ENCODE measurements around the gene AFF3. TPM values are rescaled to one million over a fixed set of nuclear protein-coding genes. Genes with fewer than 3 reads are reported as not detected.

The AFF3 gene
- total RNA-seq, 1 donor from 2014 or later: 12.2 TPM

GRCh38 chr2:99836690-99837605, 305.4 kb downstream of the AFF3 start:
- H3K36me3 Mint-ChIP-seq (ENCODE audit: low read depth, unreplicated experiment): no peaks in the 10 kb centered on the region
- no peak for DNase-seq (ENCODE audit: low spot score)
- no peaks in the 10 kb centered on the region for H3K27me3 Mint-ChIP-seq (ENCODE audit: unreplicated experiment)
- H3K4me3 Mint-ChIP-seq (ENCODE audit: unreplicated experiment): no peak overlapping the region
- no peak for TF ChIP-seq CTCF (IDR thresholded peaks at IDR 0.05; ENCODE audit: unreplicated experiment)
- no peaks in the 10 kb centered on the region for H3K4me1 Mint-ChIP-seq (ENCODE audit: unreplicated experiment)
- no peak overlapping the region for H3K27ac Mint-ChIP-seq (ENCODE audit: unreplicated experiment)
- no peaks in the 10 kb centered on the region for H3K9me3 Mint-ChIP-seq (ENCODE audit: unreplicated experiment)

GRCh38 chr2:99834426-99834825, 308.0 kb downstream of the AFF3 start:
- Mint-ChIP-seq H3K4me1 (ENCODE audit: unreplicated experiment) (no peaks in the 10 kb centered on the region), H3K27ac (ENCODE audit: unreplicated experiment) (no peak overlapping the region), H3K4me3 (ENCODE audit: unreplicated experiment) (no peak overlapping the region), H3K27me3 (ENCODE audit: unreplicated experiment) (no peaks in the 10 kb centered on the region), H3K9me3 (ENCODE audit: unreplicated experiment) (no peaks in the 10 kb centered on the region), H3K36me3 (ENCODE audit: low read depth, unreplicated experiment) (no peaks in the 10 kb centered on the region)
- TF ChIP-seq CTCF (IDR thresholded peaks at IDR 0.05; ENCODE audit: unreplicated experiment): no peak
- DNase-seq (ENCODE audit: low spot score): no peak

DNA sequence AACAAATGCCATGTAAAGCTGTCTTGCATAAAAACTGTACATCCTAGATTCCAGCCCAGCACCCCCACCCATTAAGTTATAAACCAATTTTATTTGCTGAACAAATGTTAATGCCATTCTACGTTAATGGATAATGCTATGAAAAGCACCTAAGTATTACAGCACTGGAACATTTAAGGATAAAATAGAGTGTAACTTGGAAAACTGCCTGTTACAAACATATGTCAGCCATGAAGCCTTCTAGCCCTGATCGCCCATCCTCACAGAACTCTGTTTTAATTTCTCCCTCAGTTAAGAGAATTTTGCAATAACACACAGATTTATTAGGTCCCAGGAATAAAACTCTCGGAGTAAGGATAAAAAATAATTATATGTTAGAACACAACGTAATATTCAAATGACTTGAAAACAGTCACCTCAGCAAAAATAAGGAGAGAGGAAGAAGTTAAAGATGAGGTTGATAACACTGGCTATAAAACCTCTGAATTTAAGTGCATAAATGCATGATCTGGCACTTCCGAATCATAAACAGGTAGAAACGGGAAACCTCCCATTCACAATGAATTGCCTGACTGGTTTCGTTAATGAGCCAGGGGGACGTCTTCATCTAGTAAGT, 308.7 kb downstream of the AFF3 start:
- H3K4me3 Mint-ChIP-seq (ENCODE audit: unreplicated experiment): no peak overlapping the region
- H3K4me1 Mint-ChIP-seq (ENCODE audit: unreplicated experiment): no peaks in the 10 kb centered on the region
- DNase-seq (ENCODE audit: low spot score): no peak
- H3K36me3 Mint-ChIP-seq (ENCODE audit: low read depth, unreplicated experiment): no peaks in the 10 kb centered on the region
- no peaks in the 10 kb centered on the region for H3K27me3 Mint-ChIP-seq (ENCODE audit: unreplicated experiment)
- no peak overlapping the region for H3K27ac Mint-ChIP-seq (ENCODE audit: unreplicated experiment)
- H3K9me3 Mint-ChIP-seq (ENCODE audit: unreplicated experiment): no peaks in the 10 kb centered on the region
- TF ChIP-seq CTCF (IDR thresholded peaks at IDR 0.05; ENCODE audit: unreplicated experiment): no peak

DNA sequence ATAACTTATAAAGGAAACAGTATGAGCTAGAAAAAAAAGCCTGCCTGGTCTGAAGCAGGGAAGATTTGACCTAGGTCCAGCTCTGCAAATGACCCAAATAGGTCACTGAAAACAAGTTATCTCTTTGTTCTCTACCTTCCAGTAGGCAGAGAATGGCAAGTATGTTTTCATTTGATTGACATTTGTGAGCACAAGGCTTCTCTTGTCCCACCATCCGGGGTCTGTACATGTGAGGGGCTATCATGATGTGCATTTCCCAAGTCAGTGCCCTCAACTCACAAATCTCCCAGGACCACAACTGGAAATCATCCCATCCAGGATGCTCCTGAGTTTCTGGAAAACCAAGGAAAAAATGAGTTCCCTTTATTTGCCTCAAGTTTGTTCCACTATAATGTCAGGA, 309.5 kb downstream of the AFF3 start:
- TF ChIP-seq CTCF (IDR thresholded peaks at IDR 0.05; ENCODE audit: unreplicated experiment): no peak
- no peak overlapping the region for H3K4me3 Mint-ChIP-seq (ENCODE audit: unreplicated experiment)
- H3K27ac Mint-ChIP-seq (ENCODE audit: unreplicated experiment): no peak overlapping the region
- no peaks in the 10 kb centered on the region for H3K9me3 Mint-ChIP-seq (ENCODE audit: unreplicated experiment)
- no peak for DNase-seq (ENCODE audit: low spot score)
- H3K27me3 Mint-ChIP-seq (ENCODE audit: unreplicated experiment): no peaks in the 10 kb centered on the region
- H3K36me3 Mint-ChIP-seq (ENCODE audit: low read depth, unreplicated experiment): no peaks in the 10 kb centered on the region
- H3K4me1 Mint-ChIP-seq (ENCODE audit: unreplicated experiment): no peaks in the 10 kb centered on the region

DNA sequence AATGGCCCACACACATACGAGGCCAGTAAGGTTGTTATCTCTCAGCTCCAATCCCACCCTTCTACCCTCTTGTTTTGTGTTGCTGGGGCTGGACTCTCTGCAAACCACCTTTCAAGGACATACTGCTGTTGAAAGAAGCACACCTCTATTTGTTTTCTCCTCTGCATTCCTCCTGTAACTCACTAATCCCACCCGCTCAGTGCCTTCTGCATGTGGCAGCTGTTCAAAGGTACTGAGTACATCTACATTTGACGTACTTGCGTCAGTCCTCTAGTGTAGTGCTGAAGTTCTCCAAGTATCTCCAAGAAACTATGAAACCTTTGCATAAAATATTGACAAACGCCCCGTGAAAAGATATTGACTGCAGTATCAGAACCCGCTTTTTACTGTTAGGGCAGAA, 310.6 kb downstream of the AFF3 start:
- Mint-ChIP-seq H3K4me3 (ENCODE audit: unreplicated experiment) (no peak overlapping the region), H3K27me3 (ENCODE audit: unreplicated experiment) (peaks cover 2% of the 10 kb centered on the region), H3K27ac (ENCODE audit: unreplicated experiment) (no peak overlapping the region), H3K9me3 (ENCODE audit: unreplicated experiment) (no peaks in the 10 kb centered on the region), H3K4me1 (ENCODE audit: unreplicated experiment) (no peaks in the 10 kb centered on the region), H3K36me3 (ENCODE audit: low read depth, unreplicated experiment) (no peaks in the 10 kb centered on the region)
- no peak for TF ChIP-seq CTCF (IDR thresholded peaks at IDR 0.05; ENCODE audit: unreplicated experiment)
- DNase-seq (ENCODE audit: low spot score): no peak
